GF-D8 (cell line): Measurements from ENCODE around the gene PWWP2B.
A peak's percentile ranks its signal among the peaks of the same experiment; 100 is the strongest.

Experiments used
- DNase-seq: peaks from one replicate; lab custom pipeline; 2025; lab: John Stamatoyannopoulos, UW

Gene PWWP2B

GRCh38 chr10:132397036-132397541 is at the start of gene PWWP2B:
Gene PWWP2B (plus strand): TSS chr10:132397200. CDS start chr10:132397227, 27 bp downstream.
- DNase-seq, result no peak

GRCh38 chr10:132347211-132347930 is 49.6 kb upstream of the PWWP2B start:
- no peak for DNase-seq

- DNase-seq, result no peak
Measured at GRCh38 chr10:132347931-132348267, 49.1 kb upstream of the PWWP2B start.

GRCh38 chr10:132349766-132350165 is 47.2 kb upstream of the PWWP2B start:
- no peak for DNase-seq

- no peak for DNase-seq
Measured at GRCh38 chr10:132350391-132350790, 46.6 kb upstream of the PWWP2B start.

DNA sequence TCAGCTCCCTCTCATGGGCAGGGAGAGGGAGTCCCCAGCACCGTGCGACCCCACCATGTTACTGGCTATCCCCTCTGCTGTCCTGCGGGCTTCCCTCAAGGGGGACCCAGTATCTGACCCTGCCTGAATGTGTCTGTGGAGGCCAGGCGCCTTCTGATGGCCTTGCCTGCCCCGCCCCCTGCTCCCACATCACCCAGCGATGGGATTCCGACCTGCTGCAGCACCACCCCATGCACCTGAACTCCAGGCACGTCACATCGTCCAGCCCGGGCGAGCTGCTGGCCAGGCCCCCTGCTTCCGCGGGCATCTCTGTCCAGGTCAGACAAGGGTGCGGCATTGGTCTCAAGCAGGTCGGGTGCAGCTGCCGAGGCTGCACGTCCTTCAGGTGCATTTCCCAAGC is 46.1 kb upstream of the PWWP2B start:
- no peak for DNase-seq

DNA sequence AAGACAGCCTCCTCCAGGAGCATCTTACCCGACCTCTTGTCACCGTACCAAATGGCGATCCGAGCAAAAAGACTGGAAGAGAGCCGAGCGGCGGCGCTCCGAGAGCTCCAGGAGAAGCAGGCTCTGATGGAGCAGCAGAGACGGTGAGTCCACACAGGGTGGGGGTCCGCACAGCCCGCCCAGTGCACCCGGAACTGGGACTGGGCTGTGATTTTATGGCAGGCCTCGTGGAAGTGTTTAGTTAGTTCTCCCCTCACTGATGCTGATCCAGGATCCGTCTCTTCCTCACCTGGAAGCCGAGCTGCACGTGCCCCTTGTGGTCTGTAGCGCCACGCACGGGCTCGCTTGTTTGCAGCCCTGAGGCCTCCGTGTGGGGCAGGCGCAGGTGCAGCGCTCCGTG is 45.4 kb upstream of the PWWP2B start:
- DNase-seq, result no peak

DNA sequence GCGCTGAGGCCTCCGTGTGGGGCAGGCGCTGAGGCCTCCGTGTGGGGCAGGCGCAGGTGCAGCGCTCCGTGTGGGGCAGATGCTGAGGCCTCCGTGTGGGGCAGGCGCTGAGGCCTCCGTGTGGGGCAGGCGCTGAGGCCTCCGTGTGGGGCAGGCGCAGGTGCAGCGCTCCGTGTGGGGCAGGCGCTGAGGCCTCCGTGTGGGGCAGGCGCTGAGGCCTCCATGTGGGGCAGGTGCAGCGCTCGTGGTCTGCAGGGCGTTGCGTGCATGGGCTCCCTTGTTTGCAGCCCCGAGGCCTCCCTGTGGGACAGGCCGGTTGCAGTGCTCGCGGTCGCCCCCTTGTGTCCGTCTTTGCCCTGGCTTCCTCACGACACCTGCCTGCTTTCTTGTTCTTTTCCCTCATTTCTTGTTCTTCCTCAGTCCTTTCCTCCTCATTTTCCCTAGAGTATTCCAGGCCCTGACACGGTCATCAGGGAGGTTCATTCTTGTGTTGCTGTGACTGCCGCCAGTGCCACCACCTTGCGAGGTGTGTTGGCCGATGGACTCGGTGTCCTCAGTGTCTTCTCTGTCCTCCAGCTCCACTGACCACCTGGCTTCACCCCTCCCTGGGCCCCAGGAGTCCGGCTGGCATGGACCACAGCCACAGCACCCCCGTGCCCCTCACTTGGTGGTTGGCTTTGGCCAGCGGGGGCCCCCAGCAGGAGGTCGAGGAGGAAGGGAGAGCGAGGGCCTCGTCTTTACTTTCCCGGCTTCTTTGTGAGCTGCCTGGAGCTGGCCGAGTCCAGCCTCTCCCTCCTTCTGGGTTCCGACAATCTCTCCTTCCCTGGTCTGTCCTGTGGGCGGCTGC is 44.3 kb upstream of the PWWP2B start:
- DNase-seq, result peak; percentile 12

DNA sequence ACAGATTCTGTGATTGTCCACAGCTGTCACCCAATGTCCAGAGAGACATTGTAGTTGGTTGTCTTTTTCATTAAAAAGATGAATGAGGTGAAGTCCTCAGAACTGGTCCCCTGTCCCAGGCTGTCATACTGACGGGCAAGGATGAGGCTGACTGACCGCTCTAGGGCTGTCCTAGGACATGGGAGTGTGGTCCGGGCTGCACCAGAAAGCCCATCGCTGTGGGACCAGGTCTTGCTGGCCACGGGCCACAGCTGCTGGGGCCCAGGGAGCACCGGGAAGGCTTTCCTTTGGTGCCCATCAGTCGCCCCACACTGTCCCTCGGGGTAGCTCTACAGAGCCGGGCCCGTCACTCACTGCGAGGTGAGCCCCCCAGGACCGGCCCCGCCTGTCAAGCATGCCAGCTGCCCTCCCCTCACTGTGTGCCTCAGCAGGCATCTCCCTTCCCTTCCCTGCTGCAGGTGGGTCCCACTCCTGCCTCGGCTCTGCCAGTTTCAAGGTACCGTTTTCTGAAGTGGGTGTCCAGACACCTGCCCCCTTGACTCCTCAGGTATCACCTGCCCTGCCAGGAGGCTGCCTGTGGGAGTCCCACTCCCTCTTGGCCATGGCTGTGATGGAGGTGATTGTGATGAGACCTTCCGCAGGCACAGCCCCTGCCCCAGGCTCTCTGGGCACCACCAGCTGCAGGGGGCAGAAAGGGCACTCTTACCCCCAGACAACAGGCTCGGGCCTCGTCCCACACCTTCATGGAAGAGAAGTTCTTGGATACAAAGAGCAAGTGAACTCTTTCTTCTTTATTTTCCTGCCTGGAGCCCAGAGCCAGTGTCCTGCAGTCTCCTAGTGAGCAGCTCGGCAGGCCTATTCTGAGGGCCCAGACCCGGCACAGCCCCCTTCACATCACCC is 43.3 kb upstream of the PWWP2B start:
- no peak for DNase-seq

DNA sequence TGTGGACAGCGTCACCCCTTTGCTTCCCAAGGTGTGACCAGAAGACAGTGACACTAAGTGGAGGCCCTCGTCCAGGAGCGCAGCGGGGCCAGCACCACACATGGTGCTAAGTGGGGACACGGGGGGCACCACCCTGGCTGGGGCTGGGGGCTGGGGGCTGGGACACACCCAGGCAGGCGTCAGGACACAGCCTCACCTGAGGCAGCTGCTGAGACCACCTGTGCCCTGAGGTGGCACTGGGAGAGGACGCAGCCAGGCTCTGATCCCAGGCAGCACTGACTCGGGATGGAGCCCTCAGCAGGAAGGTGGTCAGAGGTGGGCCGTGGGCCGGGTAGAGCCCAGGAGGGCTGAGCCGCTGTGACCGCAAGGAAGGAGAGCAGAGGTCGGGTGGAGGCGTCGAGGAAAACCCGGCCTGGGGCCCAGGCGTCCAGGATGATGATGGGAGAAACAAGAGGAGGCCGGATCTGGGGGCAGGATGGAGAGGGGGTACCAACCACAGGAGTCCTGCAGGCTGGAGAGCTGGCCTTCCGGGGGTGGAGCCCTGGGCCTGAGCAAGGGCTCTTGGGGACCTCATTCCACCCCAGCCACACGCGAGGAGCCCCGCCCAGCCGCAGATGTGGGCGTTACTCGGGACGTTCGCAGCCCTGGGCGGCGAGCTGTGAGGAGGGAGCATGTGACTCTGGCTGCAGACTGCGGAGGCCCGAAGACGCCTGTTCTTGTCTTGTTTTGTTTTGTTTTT is 42.5 kb upstream of the PWWP2B start:
- no peak for DNase-seq

DNA sequence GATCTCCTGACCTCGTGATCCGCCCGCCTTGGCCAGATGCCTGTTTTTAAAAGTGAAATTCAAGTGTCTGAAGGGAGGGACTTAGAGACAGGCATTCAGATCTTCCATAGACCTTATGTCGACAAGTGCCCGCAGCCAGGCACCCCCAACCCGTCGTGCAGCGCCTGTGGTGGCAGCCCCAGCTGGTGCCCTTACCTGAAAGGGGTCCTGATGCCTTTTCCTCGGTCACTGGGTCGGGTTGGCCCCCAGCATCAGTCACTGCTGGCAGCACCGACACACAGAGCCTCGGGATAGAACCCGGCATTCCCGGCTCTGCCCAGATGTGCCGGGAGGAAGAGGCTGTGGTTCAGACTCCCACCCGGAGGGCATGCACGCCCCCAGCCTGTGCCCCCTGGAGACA is 41.7 kb upstream of the PWWP2B start:
- no peak for DNase-seq

DNA sequence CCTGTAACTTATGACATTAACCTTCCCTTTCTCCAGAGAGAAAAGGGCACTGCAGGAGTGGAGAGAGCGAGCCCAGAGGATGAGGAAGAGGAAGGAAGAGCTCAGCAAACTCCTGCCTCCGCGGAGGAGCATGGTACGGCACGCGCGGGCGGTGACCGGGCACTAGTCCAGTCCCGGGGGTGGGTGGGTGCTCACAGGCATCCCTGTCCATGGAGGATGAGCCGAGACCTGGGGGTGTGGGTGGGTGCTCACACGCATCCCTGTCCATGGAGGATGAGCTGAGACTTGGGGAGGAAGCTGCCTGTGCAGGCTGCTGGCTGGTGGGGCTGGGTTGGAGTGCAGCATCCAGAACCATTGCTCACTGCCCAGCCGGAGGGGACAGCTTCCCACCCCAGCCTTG is 41.2 kb upstream of the PWWP2B start:
- no peak for DNase-seq

DNA sequence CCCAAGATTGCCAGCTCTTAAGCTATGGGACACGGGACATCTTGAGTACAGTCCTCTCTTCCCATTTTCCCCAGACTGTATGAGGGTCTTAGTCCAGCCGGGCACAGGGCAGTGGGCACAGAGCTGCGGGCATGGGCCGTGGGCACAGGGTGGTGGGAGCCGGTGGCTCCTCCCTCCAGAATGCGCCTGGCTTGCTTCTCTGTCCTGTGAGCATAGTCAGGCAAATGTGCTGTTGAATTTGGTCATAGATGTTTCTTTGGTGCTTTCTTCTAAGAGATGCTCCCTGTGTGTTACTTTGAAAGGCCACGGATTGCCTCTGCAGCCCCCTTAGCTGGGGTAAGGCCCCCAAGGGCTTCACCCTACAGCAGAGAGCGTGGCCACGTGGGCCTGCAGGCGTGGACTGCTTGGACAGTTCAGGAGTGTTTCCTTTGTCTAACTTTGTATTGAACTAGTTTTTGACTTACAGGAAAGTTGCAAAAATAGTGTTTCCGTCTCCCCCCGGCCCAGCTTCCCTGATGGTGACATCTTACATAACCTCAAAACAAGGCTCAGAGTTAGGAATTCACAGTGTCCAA is 40.3 kb upstream of the PWWP2B start:
- no peak for DNase-seq

DNA sequence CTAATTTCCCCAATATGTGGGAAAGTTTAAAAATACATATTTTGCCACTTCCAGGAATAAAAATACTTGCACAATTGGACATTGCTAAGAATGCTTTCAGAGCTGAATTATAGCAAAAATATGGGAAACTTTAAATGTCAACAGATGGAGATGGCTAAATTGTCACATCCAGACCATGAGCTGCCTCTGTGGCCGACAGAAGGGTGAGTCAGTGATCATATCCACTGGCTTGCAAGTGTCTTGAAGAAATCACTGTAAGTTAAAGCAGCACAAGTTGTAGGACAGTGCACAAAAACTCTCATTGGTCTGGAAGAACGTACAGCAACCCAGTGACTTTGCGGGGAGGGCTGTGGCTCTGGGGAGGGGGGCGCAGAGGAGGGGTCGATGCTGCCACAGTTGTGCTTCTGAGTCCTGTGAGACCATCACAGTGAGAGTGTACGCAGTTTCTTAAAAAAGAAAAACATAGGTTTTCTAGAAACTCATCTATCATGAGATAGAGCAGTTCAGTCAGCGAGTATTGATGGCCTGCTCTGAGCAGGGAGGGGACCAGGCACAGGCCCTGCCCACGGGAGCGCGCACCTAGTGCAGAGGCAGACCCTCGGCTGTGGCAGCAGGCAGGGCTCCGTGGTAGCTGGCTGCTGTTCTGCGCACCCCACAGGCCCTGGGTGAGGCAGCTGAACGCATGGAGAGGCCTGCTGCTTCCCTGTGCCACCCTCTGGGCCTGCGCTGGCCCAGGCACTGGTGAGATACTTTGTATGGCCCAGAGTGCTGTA is 39.5 kb upstream of the PWWP2B start:
- no peak for DNase-seq

- no peak for DNase-seq
Measured at GRCh38 chr10:132359305-132360040, 37.5 kb upstream of the PWWP2B start.

GRCh38 chr10:132360766-132361447 is 36.1 kb upstream of the PWWP2B start:
- no peak for DNase-seq

GRCh38 chr10:132361581-132362101 is 35.4 kb upstream of the PWWP2B start:
- DNase-seq, result no peak

- DNase-seq, result no peak
Measured at GRCh38 chr10:132362151-132362611, 34.8 kb upstream of the PWWP2B start.

DNA sequence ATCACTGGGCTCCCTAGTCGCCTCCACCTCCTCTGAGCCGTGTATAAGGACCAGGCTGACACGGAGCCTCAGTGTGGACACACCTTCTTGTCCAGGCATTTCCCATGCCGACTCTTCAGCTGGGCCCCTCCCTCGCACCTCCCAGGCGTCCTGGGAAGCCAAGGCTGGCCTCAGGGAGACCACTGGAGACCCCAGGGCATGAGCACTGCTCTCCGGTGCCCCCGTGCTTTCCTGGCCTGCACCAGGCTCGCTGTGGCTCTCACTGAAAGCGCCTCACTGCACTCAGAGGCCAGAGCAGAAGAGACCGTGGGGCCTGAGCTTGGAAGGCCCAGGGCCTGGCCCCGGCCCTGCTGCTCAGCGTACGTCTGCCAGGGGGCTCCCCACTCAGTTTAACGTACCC is 33.6 kb upstream of the PWWP2B start:
- no peak for DNase-seq
